Stimulated activated naive CD8-positive, alpha-beta T cell treated with anti-CD3 and anti-CD28 coated beads, Interleukin-15, Interleukin-2, amounts not matched to agents 100 ng/mL and 50 ng/mL, for 24 hours (primary cell): ENCODE results near the gene AGO4.
"Not testable (repeated sequence)": the region's sequence is repeated elsewhere in the genome, so short reads cannot be mapped to it uniquely, and the experiment has no call there.

ENCODE experiments used
- H3K27ac Mint-ChIP-seq: one replicate; pipeline ENCODE4 v1.8.0; 2021; ENCODE audit warnings: mild to moderate bottlenecking, mixed read lengths
- H3K27me3 Mint-ChIP-seq: one replicate; pipeline ENCODE4 v1.8.0; 2021; ENCODE audit warnings: mixed read lengths
- H3K36me3 Mint-ChIP-seq: one replicate; pipeline ENCODE4 v1.8.0; 2021; ENCODE audit warnings: low read depth, mixed read lengths
- H3K4me1 Mint-ChIP-seq: one replicate; pipeline ENCODE4 v1.8.0; 2021; ENCODE audit warnings: low read depth, mixed read lengths
- H3K4me3 Mint-ChIP-seq: one replicate; pipeline ENCODE4 v1.8.0; 2021; ENCODE audit warnings: mild to moderate bottlenecking, mixed read lengths
- H3K9me3 Mint-ChIP-seq: one replicate; pipeline ENCODE4 v1.8.0; 2021; ENCODE audit warnings: mixed read lengths

Gene AGO4

DNA sequence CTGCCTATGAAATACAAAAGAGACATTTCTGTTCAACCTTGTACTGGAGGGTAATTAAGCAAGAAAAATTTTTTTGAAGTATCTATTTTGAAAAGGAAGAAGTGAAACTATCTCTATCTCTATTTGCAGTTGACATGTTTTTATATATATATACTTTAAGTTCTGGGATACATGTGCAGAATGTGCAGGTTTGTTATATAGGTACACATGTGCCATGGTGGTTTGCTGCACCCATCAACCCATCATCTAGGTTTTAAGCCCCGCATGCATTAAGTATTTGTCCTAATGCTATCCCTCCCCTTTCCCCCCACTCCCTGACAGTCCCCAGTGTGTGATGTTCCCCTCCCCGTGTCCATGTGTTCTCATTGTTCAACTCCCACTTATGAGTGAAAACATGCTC, 9.8 kb upstream of the AGO4 start:
- not testable (repeated sequence) for H3K4me3 Mint-ChIP-seq, H3K36me3 Mint-ChIP-seq, H3K27me3 Mint-ChIP-seq, H3K9me3 Mint-ChIP-seq, H3K27ac Mint-ChIP-seq, H3K4me1 Mint-ChIP-seq

DNA sequence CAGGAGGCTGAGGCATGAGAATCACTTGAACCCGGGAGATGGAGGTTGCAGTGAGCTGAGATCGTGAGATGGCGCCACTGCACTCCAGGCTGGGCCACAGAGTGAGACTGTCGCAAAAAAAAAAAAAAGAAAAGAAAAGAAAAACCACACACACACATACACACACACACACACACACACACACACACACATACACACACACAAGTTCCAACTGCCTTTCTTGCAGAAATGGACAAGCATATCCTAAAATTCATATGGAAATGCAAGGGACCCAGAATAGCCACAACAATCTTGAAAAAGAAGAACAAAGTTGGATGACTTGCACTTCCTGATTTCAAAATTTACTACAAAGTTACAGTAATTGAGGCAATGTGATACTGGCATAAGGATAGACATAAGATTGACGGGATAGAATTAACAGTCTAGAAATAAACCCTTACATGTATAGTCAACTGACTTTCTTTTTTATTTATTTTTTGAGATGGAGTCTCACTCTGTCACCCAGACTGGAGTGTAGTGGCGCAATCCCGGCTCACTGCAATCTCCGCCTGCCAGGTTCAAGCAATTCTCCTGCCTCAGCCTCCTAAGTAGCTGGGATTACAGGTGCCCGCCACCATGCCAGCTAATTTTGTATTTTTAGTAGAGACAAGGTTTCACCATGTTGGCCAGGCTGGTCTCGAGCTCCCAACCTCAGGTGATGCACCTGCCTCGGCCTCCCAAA, 7.5 kb upstream of the AGO4 start:
- H3K27me3 Mint-ChIP-seq, H3K36me3 Mint-ChIP-seq, H3K27ac Mint-ChIP-seq, H3K4me3 Mint-ChIP-seq, H3K9me3 Mint-ChIP-seq: not testable (repeated sequence)
- H3K4me1 Mint-ChIP-seq, result peaks cover 11% of the 10 kb centered on the region

DNA sequence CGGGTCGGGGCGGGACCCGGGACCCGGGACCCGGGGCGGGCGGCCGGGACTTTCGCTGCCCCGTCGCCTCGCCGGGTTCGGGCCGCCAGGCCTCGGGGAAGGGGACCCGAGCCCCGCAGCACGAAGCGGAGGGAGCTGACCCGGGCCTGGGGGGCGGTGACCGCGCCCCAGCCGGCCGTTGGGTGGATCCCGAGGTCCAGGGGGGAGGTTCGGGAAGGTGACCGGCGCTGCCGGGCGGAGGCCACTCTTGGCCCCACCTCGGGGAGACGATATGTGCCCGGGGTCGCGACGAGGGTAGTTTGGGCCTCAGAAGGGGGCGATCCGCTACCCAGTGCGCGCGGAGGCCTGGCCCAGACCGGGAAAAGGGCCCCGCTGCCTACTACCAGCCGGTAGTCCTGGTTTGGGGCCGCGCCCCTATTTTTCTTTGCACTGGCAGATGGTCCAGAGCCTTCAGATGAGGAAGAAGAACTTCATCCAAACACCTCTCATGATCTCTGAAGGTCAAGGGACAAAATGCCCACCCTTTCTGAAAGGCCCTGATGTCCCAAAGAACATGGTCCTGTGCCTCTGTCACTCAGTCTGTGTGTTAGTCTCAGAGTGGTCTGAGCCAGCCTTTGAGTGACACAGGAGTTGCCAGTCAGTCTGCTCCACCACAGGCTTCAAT, 766 bp downstream of the AGO4 start:
- H3K4me3 Mint-ChIP-seq, result peak overlapping the region; percentile 91
- peak overlapping the region; percentile 86 for H3K27ac Mint-ChIP-seq
- H3K36me3 Mint-ChIP-seq, result no peaks in the 10 kb centered on the region
- no peaks in the 10 kb centered on the region for H3K27me3 Mint-ChIP-seq
- H3K4me1 Mint-ChIP-seq, result peaks cover 28% of the 10 kb centered on the region
- H3K9me3 Mint-ChIP-seq, result no peaks in the 10 kb centered on the region

DNA sequence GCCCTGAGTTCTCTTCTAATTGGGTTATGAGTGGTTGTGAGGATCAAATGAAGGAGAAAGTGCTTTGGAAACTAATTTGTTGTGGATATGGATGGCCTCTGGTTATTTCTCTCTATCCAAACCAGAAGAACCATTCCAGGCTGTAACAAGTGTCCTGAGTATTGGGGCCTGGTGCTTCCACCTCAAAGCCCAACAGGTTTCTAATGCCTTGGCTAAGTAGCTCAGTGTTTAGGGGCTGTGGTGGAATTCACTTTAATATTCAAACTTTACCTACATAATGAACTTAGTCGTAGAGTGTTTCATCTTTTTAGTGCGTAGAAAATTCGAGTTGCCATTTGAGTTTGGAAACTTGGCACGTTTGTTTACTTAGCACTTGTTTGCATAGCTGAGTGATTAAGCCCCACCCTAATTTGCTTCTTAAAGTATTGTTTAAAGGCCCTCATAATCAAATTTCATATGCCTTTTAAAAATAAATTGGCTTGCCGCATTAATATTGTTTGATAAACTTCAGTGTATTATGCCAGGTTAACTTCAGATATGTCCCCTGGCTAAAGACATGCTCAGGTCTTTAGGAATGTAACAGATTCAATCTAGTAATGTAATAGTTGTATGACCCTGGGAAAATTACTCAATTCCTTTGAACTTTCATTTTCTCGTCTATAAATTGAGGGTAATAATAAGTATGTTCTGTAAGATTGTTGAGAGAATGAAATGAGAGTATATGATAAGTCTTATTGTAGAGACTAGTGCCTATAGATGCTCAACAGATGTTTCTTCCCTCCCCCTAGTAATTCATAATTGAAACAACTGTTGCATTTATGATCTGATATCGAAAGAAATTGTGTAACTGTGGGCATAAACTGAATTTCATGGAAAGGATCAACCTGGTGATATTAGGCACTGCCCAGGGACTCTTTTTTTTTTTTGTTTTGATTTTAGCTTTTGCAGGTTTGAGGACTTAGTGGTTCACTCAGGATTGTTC, 1.6 kb downstream of the AGO4 start:
- Mint-ChIP-seq H3K27ac (peak overlapping the region; percentile 86), H3K4me1 (peaks cover 26% of the 10 kb centered on the region), H3K36me3 (no peaks in the 10 kb centered on the region), H3K9me3 (no peaks in the 10 kb centered on the region), H3K4me3 (peak overlapping the region; percentile 91), H3K27me3 (no peaks in the 10 kb centered on the region)

DNA sequence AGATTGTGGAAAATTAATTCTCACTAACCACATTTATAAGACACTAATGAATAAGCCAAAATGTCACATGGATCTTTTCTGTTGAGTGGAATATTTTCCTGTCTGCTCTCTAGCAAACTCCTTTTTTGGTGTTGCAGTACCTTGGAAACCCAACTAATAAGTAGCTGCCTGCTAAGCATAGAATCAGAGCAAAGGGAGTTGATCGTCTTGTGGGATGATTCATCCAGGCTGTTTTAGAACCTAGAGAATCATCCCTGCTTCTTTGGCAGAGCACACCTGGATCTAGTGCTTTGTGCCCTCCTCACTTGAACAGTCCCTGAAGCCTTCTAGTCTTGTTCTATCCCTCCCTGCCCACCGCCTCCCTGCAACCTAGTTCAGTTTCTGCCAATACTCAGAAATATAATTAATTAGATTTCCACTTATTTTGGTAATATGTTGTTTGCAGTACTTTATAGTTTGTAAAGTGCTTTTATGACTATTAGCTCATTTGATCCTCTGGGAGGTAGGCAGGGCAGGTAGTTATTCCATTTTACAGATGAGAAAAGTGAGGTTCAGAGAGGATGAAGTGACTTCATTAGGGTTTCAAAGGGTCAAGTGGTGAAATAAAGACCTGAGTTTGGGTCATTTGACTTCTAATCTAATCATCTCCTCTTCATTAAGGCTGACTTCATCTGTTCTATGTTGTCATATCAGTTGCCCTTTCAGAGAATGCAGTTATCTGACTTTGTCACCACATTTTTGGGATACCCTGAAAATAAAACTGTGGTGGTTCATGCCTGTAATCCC, 2.5 kb downstream of the AGO4 start:
- Mint-ChIP-seq H3K4me1 (peaks cover 21% of the 10 kb centered on the region), H3K36me3 (no peaks in the 10 kb centered on the region), H3K9me3 (no peaks in the 10 kb centered on the region), H3K27me3 (no peaks in the 10 kb centered on the region), H3K27ac (no peak overlapping the region), H3K4me3 (peak overlapping the region; percentile 91)

DNA sequence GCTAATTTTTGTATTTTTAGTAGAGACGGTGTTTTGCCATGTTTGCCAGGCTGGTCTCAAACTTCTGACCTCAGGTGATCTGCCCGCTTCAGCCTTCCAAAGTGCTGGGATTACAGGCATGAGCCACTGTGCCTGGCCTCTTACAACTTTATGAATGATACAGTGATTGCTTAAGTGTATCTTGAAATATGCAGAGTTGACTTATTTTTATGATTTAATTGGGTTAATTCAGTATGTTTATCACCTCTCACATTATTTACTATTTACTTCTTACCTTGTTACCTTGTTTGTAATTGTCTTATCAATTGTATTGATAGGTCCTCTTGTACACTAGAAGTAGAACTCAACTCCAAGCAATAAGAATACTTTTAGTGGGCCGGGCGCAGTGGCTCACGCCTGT, 4.9 kb downstream of the AGO4 start:
- not testable (repeated sequence) for H3K27me3 Mint-ChIP-seq, H3K36me3 Mint-ChIP-seq, H3K9me3 Mint-ChIP-seq, H3K4me3 Mint-ChIP-seq, H3K27ac Mint-ChIP-seq
- peaks cover 17% of the 10 kb centered on the region for H3K4me1 Mint-ChIP-seq

DNA sequence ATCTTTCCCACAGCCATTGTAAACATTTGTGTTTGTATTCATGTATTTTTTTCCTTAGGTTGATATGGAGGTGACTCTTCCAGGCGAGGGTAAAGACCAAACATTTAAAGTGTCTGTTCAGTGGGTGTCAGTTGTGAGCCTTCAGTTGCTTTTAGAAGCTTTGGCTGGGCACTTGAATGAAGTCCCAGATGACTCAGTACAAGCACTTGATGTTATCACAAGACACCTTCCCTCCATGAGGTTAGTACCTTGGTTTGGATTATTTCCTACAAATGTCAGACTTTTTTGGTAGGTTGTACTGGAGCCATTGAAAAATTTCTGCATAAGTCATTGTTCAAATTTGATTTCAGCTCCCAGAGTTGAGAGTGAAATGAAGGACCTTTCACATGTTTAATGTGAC, 17.4 kb downstream of the AGO4 start:
- no peaks in the 10 kb centered on the region for H3K9me3 Mint-ChIP-seq
- H3K27ac Mint-ChIP-seq, result no peak overlapping the region
- H3K4me1 Mint-ChIP-seq, result no peaks in the 10 kb centered on the region

DNA sequence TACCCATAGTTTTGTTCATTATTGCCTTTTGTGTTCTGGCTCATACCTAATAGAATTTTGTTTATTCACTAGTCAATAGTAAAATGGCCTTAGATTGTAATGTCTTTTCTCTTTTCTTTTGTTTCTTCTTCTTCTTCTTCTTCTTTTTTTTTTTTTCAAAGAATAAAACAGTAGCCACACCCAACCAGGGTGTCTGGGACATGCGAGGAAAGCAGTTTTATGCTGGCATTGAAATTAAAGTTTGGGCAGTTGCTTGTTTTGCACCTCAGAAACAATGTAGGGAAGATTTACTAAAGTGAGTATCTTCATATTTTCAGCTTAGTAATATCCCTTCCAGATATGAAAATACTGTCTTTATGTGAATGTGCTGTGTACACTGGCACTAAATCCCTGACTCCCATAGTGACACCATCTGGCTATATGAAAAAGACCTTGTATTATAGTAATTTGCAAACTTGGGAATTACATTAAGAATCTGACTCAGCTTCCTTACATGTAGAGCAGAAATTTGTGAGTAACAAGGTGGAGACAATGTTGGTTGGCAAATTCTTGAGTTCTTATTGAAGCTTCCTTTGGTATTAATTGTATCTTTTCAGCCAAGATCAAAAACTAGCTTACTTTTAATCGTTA, 24.6 kb downstream of the AGO4 start:
- H3K4me1 Mint-ChIP-seq, result no peaks in the 10 kb centered on the region
- H3K27me3 Mint-ChIP-seq, result no peaks in the 10 kb centered on the region
- H3K36me3 Mint-ChIP-seq, result peaks cover 19% of the 10 kb centered on the region
- no peak overlapping the region for H3K27ac Mint-ChIP-seq
- H3K9me3 Mint-ChIP-seq, result no peaks in the 10 kb centered on the region
- H3K4me3 Mint-ChIP-seq, result no peak overlapping the region

More for the DNA sequence above, 17.4 kb downstream of the AGO4 start:
- no peak overlapping the region for H3K4me3 Mint-ChIP-seq
- H3K27me3 Mint-ChIP-seq, result no peaks in the 10 kb centered on the region
- H3K36me3 Mint-ChIP-seq, result peaks cover 16% of the 10 kb centered on the region

DNA sequence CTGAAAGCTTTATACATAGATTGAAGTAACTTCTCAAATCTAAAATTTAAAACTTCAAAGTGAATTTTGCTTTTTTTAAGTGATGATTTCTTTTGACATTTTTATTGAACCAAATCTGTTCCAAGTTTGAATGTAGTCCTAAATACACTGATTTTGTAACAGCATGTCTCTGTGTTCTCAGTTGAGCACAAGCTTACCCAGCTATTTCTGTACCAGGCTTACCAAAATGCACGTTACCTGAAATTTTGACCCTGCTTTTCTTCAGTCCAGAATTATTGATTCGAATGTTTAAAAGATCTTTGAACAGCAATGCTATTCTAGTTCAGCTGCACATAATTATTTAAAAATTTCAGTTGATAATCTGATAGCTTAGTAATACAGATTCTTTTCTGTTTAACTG, 25.6 kb downstream of the AGO4 start:
- Mint-ChIP-seq H3K4me1 (no peaks in the 10 kb centered on the region), H3K27ac (no peak overlapping the region), H3K4me3 (no peak overlapping the region), H3K9me3 (no peaks in the 10 kb centered on the region), H3K36me3 (peaks cover 21% of the 10 kb centered on the region), H3K27me3 (no peaks in the 10 kb centered on the region)

DNA sequence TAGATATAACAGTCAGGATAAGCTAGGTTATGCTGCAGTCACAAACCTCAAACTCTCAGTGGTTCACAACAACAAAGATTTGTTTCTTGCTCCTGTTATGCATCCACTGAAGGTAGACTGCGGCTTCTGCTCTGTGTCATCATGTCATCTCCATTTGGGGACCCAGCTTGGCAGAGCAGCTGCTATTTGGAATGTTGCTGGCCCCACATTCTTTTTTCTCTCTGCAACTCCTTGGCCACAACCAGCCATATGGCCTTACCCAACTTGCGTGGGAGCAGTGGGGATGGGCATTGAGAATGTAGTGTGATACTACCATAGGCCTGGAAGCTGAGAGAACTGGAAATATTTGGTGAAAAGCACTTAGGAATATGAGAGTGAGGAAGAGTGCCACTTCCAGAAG, 26.4 kb downstream of the AGO4 start:
- Mint-ChIP-seq H3K4me1 (no peaks in the 10 kb centered on the region), H3K9me3 (no peaks in the 10 kb centered on the region), H3K27ac (no peak overlapping the region), H3K27me3 (no peaks in the 10 kb centered on the region), H3K4me3 (no peak overlapping the region), H3K36me3 (peaks cover 23% of the 10 kb centered on the region)

DNA sequence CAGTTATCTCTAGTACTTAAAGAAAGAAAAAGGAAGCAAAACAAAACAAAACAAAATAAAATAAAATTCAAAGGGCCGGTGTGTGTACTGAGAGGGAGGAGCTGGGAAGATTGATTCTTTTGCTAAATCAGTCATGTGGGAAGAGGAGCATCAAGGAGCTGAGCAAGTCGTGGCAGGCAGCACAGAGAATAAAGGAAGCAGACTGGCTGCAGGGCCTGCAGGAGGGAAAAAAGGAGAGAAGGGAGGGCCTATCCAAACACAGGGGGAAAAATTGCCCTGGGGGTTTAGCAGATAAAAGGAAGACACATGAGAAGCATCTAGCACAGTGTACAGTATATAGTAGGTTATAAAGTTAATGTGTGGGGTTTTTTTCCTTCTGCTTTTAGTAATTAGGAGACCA, 27.6 kb downstream of the AGO4 start:
- no peaks in the 10 kb centered on the region for H3K4me1 Mint-ChIP-seq
- H3K27me3 Mint-ChIP-seq, result no peaks in the 10 kb centered on the region
- H3K4me3 Mint-ChIP-seq, result no peak overlapping the region
- no peak overlapping the region for H3K27ac Mint-ChIP-seq
- H3K36me3 Mint-ChIP-seq, result peaks cover 23% of the 10 kb centered on the region
- H3K9me3 Mint-ChIP-seq, result no peaks in the 10 kb centered on the region

DNA sequence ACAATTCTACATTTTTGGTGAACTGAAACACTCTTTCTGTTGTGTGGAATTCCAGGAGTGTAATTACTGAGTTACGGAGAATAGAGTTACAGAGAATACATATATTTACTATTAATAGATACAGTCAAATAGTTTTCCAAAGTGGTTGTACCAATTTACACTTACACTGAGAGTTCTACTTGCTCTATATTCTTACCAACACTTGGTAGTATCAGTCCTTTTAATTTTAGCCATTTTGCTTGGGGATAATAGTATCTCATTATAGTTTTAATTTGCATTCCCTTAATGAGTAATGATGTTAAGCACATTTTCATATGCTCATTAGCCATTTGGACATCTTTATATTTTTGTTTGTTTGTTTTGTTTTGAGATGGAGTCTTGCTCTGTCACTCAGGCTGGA, 28.9 kb downstream of the AGO4 start:
- Mint-ChIP-seq H3K27me3 (no peaks in the 10 kb centered on the region), H3K27ac (no peak overlapping the region), H3K36me3 (peaks cover 23% of the 10 kb centered on the region), H3K9me3 (no peaks in the 10 kb centered on the region), H3K4me3 (no peak overlapping the region), H3K4me1 (no peaks in the 10 kb centered on the region)

DNA sequence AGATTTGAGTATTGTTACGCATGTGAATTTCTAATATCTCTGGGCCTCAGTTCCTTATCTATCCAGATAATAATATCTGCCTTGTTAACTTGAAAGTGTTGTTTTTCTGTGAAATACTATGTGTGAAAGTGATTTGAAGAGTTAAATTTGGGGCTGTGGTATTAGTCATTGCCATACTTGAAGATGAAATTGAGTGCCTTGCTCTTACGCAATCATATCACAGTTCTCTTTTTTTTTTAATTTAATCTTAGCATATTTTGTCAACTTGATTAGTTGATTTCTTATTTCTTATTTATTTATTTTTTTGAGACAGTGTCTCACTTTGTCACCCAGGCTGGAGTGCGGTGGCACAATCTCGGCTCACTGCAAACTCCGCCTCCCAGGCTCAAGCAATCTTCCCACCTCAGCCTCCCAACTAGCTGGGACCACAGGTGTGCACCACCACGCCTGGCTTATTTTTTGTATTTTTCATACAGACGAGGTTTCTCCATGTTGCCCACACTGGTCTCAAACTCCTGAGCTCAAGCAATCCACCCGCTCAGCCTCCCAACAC, 31.0 kb downstream of the AGO4 start:
- no peaks in the 10 kb centered on the region for H3K4me1 Mint-ChIP-seq
- no peaks in the 10 kb centered on the region for H3K9me3 Mint-ChIP-seq
- H3K27me3 Mint-ChIP-seq, result no peaks in the 10 kb centered on the region
- H3K4me3 Mint-ChIP-seq, result no peak overlapping the region
- peaks cover 27% of the 10 kb centered on the region for H3K36me3 Mint-ChIP-seq
- H3K27ac Mint-ChIP-seq, result no peak overlapping the region

DNA sequence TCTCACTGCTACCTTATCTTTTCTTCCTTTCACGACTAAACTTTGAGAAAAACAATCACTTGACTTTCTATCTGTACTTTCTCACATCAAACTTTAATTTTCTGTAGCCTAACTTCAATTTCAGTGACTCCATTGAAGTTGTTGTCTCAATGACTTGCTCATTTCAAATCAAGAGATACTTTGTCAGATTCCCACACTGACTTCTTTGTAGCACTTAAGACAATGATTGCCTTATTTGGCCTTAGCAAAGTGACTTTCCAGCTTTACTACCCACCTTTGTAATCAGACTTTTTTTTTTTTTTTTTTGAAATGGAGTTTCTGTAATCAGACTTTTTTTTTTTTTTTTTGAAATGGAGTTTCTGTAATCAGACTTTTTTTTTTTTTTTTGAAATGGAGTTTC, 37.0 kb downstream of the AGO4 start:
- H3K4me3 Mint-ChIP-seq, result no peak overlapping the region
- H3K36me3 Mint-ChIP-seq, result peaks cover 10% of the 10 kb centered on the region
- no peaks in the 10 kb centered on the region for H3K4me1 Mint-ChIP-seq
- H3K27me3 Mint-ChIP-seq, result no peaks in the 10 kb centered on the region
- no peaks in the 10 kb centered on the region for H3K9me3 Mint-ChIP-seq
- H3K27ac Mint-ChIP-seq, result no peak overlapping the region
